Coronary artery (tissue), 2 donors: ENCODE measurements around the gene RPGR.
A peak's percentile ranks its signal among the peaks of the same experiment; 100 is the strongest.

Experiments
- DNase-seq: peaks from one replicate; pipeline ENCODE4 v3.0.0-alpha.2; 2017; ENCODE audit warnings: low spot score
- H3K27ac ChIP-seq, 2 donors: fragments of 200-600 bp; sonication (generic); one replicate each; pipeline ENCODE4 v1.5.1; 2016 to 2019
- H3K4me3 ChIP-seq: fragments of 200-600 bp; sonication (generic); 2 replicates; pipeline ENCODE4 v1.5.1; 2016; ENCODE audit warnings: mild to moderate bottlenecking, moderate library complexity
- CTCF ChIP-seq: fragments of 200-600 bp; sonication (generic); IDR thresholded peaks from one replicate; pipeline ENCODE4 v1.5.1; 2019; ENCODE audit warnings: antibody characterized with exemption

The RPGR gene

GRCh38 chrX:38327007-38327774 lies at the start of gene RPGR:
Gene RPGR, minus strand, starts transcription at chrX:38327509. Its CDS starts 142 bp downstream, at chrX:38327367.
- Histone ChIP-seq H3K4me3 (peak within 1 kb of the TSS; percentile 74), H3K27ac (peak within 1 kb of the TSS; percentile 79 to 90)
- no peak for TF ChIP-seq CTCF
- peak; percentile 94 for DNase-seq

GRCh38 chrX:38376747-38377146 lies 49.4 kb upstream of the RPGR start:
- DNase-seq = no peak
- H3K27ac ChIP-seq = no peak overlapping the region
- no peak overlapping the region for H3K4me3 ChIP-seq
- no peak for TF ChIP-seq CTCF

GRCh38 chrX:38375891-38376290 lies 48.6 kb upstream of the RPGR start:
- no peak for TF ChIP-seq CTCF
- no peak for DNase-seq
- Histone ChIP-seq H3K4me3 (no peak overlapping the region), H3K27ac (no peak overlapping the region)

- no peak for DNase-seq
- Histone ChIP-seq H3K27ac (no peak overlapping the region), H3K4me3 (no peak overlapping the region)
- no peak for TF ChIP-seq CTCF
Observed at GRCh38 chrX:38374431-38374830, 47.1 kb upstream of the RPGR start.

GRCh38 chrX:38371641-38372040 lies 44.3 kb upstream of the RPGR start:
- TF ChIP-seq CTCF = no peak
- Histone ChIP-seq H3K27ac (no peak overlapping the region), H3K4me3 (no peak overlapping the region)
- DNase-seq = no peak

GRCh38 chrX:38368774-38369173 lies 41.5 kb upstream of the RPGR start:
- no peak for TF ChIP-seq CTCF
- no peak overlapping the region for H3K4me3 ChIP-seq
- DNase-seq = no peak
- no peak overlapping the region for H3K27ac ChIP-seq

- no peak for DNase-seq
- no peak for TF ChIP-seq CTCF
- H3K4me3 ChIP-seq = no peak overlapping the region
- no peak overlapping the region for H3K27ac ChIP-seq
Observed at GRCh38 chrX:38365954-38366353, 38.6 kb upstream of the RPGR start.
